Measurements from ENCODE around the gene DCLK1.
"Not testable (repeated sequence)": the region's sequence is repeated elsewhere in the genome, so short reads cannot be mapped to it uniquely, and the experiment has no call there.

Gene DCLK1

DNA sequence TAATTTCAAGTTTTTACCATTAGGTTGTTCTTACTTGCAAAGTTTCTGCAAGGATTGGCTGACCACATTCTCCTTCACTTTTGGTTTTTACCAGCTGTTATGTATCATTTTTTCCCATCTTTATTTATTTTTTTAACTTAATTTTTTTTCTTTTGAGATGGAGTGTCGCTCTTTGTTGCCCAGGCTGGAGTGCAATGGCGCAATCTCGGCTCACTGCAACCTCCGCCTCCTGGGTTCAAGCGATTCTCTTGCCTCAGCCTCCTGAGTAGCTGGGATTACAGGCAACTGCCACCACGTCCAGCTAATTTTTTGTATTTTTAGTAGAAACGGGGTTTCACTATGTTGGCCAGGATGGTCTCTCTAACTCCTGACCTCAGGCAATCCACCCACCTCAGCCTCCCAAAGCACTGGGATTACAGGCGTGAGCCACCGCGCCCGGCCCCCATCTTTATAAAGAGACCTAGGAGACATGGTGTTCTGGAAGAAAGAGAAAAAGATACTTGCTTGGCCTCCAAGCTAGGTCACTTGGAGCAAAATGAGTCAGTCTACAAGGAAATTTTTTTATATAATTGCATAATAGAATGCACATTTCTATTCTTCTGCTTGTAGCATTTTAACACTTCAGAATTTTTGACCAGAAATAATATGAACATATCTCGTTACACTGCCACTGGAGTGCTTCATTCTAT is 60.5 kb downstream of the DCLK1 start:
- not testable (repeated sequence) for H3K4me3 ChIP-seq (ENCODE audit: low read length); H3K27me3 ChIP-seq (ENCODE audit: insufficient read depth, low read length, poor library complexity); H3K27ac ChIP-seq (ENCODE audit: low read depth, low read length); H3K36me3 ChIP-seq (ENCODE audit: control insufficient read depth, insufficient read depth, low read length); H2BK120ac ChIP-seq (ENCODE audit: low read depth, low read length); H3K79me1 ChIP-seq (ENCODE audit: low read length); H3K79me2 ChIP-seq (ENCODE audit: control insufficient read depth, insufficient read depth, low read length); H3K23ac ChIP-seq (ENCODE audit: low read length); H3K9ac ChIP-seq (ENCODE audit: low read length); H3K4me1 ChIP-seq (ENCODE audit: control insufficient read depth, low read depth, low read length); DNase-seq; H3K56ac ChIP-seq (ENCODE audit: low read length); H2AK5ac ChIP-seq (ENCODE audit: low read length); H4K5ac ChIP-seq (ENCODE audit: low read length); H3K4ac ChIP-seq (ENCODE audit: low read depth, low read length); H2BK5ac ChIP-seq (ENCODE audit: low read length); H3K18ac ChIP-seq (ENCODE audit: low read length); H2BK15ac ChIP-seq (replicated peaks; ENCODE audit: low read depth); H4K8ac ChIP-seq (ENCODE audit: low read depth, low read length); H3K4me2 ChIP-seq (ENCODE audit: low read length)
- no CpG with 5 or more reads among the region's 12 CpGs for WGBS (ENCODE audit: extremely low coverage, insufficient coverage, low lambda C conversion rate)

DNA sequence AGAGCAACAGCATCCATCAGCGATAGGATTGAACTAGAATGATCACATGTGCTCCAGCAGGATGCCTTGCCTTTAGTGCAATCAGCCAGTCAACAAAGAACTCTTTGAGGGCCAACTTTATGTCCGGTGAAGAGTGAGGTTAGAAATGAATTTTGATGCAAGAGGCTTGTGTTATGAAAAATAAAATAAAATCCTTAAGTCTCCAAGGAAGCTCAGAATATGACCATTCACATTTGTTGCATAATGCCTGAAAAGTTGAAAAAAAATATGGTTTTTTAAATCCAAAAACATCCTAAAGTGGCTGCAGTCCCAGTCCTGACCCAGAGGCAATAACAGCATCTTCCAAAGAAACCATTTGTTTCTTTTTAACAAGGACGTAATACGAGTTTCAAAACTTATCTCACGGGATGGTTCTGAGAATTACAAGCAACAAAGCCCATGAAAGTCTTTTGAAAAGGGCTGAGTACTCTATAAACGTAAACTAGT is 61.3 kb downstream of the DCLK1 start:
- Histone ChIP-seq H3K27me3 (ENCODE audit: insufficient read depth, low read length, poor library complexity) (no peaks in the 10 kb centered on the region), H2BK5ac (ENCODE audit: low read length) (no peak overlapping the region), H4K5ac (ENCODE audit: low read length) (no peak overlapping the region), H3K79me1 (ENCODE audit: low read length) (no peaks in the 10 kb centered on the region), H3K79me2 (ENCODE audit: control insufficient read depth, insufficient read depth, low read length) (no peaks in the 10 kb centered on the region), H3K23ac (ENCODE audit: low read length) (no peak overlapping the region), H3K4ac (ENCODE audit: low read depth, low read length) (no peak overlapping the region), H3K27ac (ENCODE audit: low read depth, low read length) (no peak overlapping the region), H2AK5ac (ENCODE audit: low read length) (no peak overlapping the region), H3K4me2 (ENCODE audit: low read length) (no peak overlapping the region), H4K8ac (ENCODE audit: low read depth, low read length) (no peak overlapping the region), H2BK15ac (replicated peaks; ENCODE audit: low read depth) (no peak overlapping the region), H2BK120ac (ENCODE audit: low read depth, low read length) (no peak overlapping the region), H3K36me3 (ENCODE audit: control insufficient read depth, insufficient read depth, low read length) (no peaks in the 10 kb centered on the region), H3K9ac (ENCODE audit: low read length) (no peak overlapping the region), H3K4me1 (ENCODE audit: control insufficient read depth, low read depth, low read length) (peaks cover 2% of the 10 kb centered on the region), H3K56ac (ENCODE audit: low read length) (no peak overlapping the region), H3K18ac (ENCODE audit: low read length) (no peak overlapping the region), H3K4me3 (ENCODE audit: low read length) (no peak overlapping the region)
- no peak for DNase-seq
- no CpG with 5 or more reads among the region's 6 CpGs for WGBS (ENCODE audit: extremely low coverage, insufficient coverage, low lambda C conversion rate)

DNA sequence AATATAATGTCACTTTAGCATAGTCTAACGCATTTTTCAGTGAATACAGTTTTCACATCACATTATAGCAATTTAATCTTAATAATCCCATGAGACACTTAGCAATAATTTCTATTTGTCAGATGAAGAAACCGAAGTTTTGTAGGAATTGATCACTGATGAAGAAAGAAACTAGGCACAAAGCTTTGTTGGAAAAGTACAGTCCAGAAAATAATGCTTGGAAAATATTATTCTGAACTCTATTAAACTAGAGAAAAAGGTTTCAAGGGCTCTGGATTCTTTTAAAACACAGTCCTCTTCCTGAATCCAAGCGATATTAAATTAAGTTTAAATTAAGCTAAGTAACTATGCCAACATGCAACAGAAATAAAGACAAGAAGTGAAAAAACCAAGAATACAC is 62.2 kb downstream of the DCLK1 start:
- Histone ChIP-seq H2BK5ac (ENCODE audit: low read length) (no peak overlapping the region), H3K79me2 (ENCODE audit: control insufficient read depth, insufficient read depth, low read length) (no peaks in the 10 kb centered on the region), H4K5ac (ENCODE audit: low read length) (no peak overlapping the region), H2AK5ac (ENCODE audit: low read length) (no peak overlapping the region), H3K4me2 (ENCODE audit: low read length) (no peak overlapping the region), H3K4me3 (ENCODE audit: low read length) (no peak overlapping the region), H3K9ac (ENCODE audit: low read length) (no peak overlapping the region), H3K4me1 (ENCODE audit: control insufficient read depth, low read depth, low read length) (peaks cover 2% of the 10 kb centered on the region), H2BK15ac (replicated peaks; ENCODE audit: low read depth) (no peak overlapping the region), H3K79me1 (ENCODE audit: low read length) (no peaks in the 10 kb centered on the region), H2BK120ac (ENCODE audit: low read depth, low read length) (no peak overlapping the region), H4K8ac (ENCODE audit: low read depth, low read length) (no peak overlapping the region), H3K36me3 (ENCODE audit: control insufficient read depth, insufficient read depth, low read length) (no peaks in the 10 kb centered on the region), H3K56ac (ENCODE audit: low read length) (no peak overlapping the region), H3K23ac (ENCODE audit: low read length) (no peak overlapping the region), H3K27me3 (ENCODE audit: insufficient read depth, low read length, poor library complexity) (no peaks in the 10 kb centered on the region), H3K18ac (ENCODE audit: low read length) (no peak overlapping the region), H3K4ac (ENCODE audit: low read depth, low read length) (no peak overlapping the region), H3K27ac (ENCODE audit: low read depth, low read length) (no peak overlapping the region)
- DNase-seq = no peak
- WGBS (ENCODE audit: extremely low coverage, insufficient coverage, low lambda C conversion rate) = no CpG with 5 or more reads among the region's 3 CpGs

DNA sequence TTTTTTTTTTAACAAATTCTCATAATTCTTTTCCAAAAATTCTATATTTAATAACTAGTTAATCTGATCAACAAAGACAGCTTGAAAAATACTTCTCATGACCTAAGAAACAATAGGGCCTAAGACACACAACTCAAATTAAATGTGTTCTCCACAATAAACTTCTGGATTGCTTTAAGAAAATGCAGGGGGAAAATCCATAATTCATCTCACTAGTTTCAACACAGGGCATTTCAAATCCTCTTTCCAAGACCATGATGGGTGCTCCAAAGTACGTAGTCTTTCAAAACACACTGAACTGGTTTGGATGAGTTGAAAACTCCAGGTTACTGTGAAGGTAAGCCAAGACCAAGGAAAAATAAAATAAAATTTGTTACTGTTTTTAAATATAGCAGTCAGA is 62.6 kb downstream of the DCLK1 start:
- no peak overlapping the region for H4K8ac ChIP-seq (ENCODE audit: low read depth, low read length)
- H3K4me1 ChIP-seq (ENCODE audit: control insufficient read depth, low read depth, low read length) = peaks cover 2% of the 10 kb centered on the region
- H3K79me1 ChIP-seq (ENCODE audit: low read length) = no peaks in the 10 kb centered on the region
- H3K27ac ChIP-seq (ENCODE audit: low read depth, low read length) = no peak overlapping the region
- H3K23ac ChIP-seq (ENCODE audit: low read length) = no peak overlapping the region
- H2BK5ac ChIP-seq (ENCODE audit: low read length) = no peak overlapping the region
- H3K18ac ChIP-seq (ENCODE audit: low read length) = no peak overlapping the region
- no peak overlapping the region for H3K4ac ChIP-seq (ENCODE audit: low read depth, low read length)
- DNase-seq = no peak
- H3K56ac ChIP-seq (ENCODE audit: low read length) = no peak overlapping the region
- no peak overlapping the region for H2BK15ac ChIP-seq (replicated peaks; ENCODE audit: low read depth)
- no peaks in the 10 kb centered on the region for H3K27me3 ChIP-seq (ENCODE audit: insufficient read depth, low read length, poor library complexity)
- H3K36me3 ChIP-seq (ENCODE audit: control insufficient read depth, insufficient read depth, low read length) = no peaks in the 10 kb centered on the region
- H3K9ac ChIP-seq (ENCODE audit: low read length) = no peak overlapping the region
- no peak overlapping the region for H4K5ac ChIP-seq (ENCODE audit: low read length)
- no CpG with 5 or more reads among the region's 1 CpG for WGBS (ENCODE audit: extremely low coverage, insufficient coverage, low lambda C conversion rate)
- H2AK5ac ChIP-seq (ENCODE audit: low read length) = no peak overlapping the region
- H2BK120ac ChIP-seq (ENCODE audit: low read depth, low read length) = no peak overlapping the region
- H3K4me3 ChIP-seq (ENCODE audit: low read length) = no peak overlapping the region
- H3K4me2 ChIP-seq (ENCODE audit: low read length) = no peak overlapping the region
- H3K79me2 ChIP-seq (ENCODE audit: control insufficient read depth, insufficient read depth, low read length) = no peaks in the 10 kb centered on the region

DNA sequence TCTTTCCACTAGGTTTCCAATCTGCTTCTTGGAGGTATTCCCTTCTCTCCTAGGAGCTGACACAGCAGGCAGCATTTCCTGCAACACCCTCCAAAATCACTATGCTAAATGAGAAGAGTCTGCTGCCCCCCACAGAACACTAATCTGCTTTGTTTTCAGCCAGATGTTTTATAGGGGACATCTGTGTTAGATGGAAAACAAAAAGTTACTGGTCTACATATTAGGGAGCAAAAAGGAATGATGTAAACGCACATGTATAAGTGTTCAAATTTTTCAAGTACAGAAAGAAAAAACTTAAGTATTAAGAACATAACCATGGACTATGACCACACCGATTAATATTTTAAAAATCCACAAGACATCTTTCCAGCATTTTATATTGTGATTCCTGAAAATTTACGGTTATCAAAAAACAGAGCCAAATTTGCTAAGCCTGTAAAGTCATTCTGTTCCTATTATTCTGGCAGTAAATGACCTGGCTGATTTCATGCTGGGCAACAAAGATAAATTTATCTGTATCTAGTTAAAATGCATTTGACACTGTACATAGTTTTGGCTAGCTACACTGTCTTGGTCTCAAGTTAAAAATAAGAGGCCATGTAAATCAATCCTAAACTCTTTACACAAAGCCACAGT is 63.3 kb downstream of the DCLK1 start:
- peak; percentile 61 for DNase-seq
- Histone ChIP-seq H3K56ac (ENCODE audit: low read length) (no peak overlapping the region), H3K4me1 (ENCODE audit: control insufficient read depth, low read depth, low read length) (peaks cover 2% of the 10 kb centered on the region), H3K27ac (ENCODE audit: low read depth, low read length) (no peak overlapping the region), H2AK5ac (ENCODE audit: low read length) (no peak overlapping the region), H3K79me2 (ENCODE audit: control insufficient read depth, insufficient read depth, low read length) (no peaks in the 10 kb centered on the region), H3K18ac (ENCODE audit: low read length) (peak overlapping the region; percentile 40), H3K4ac (ENCODE audit: low read depth, low read length) (no peak overlapping the region), H2BK15ac (replicated peaks; ENCODE audit: low read depth) (no peak overlapping the region), H3K27me3 (ENCODE audit: insufficient read depth, low read length, poor library complexity) (no peaks in the 10 kb centered on the region), H3K4me3 (ENCODE audit: low read length) (no peak overlapping the region), H2BK120ac (ENCODE audit: low read depth, low read length) (no peak overlapping the region), H3K4me2 (ENCODE audit: low read length) (no peak overlapping the region), H2BK5ac (ENCODE audit: low read length) (no peak overlapping the region), H3K36me3 (ENCODE audit: control insufficient read depth, insufficient read depth, low read length) (no peaks in the 10 kb centered on the region), H4K8ac (ENCODE audit: low read depth, low read length) (no peak overlapping the region), H3K79me1 (ENCODE audit: low read length) (no peaks in the 10 kb centered on the region), H4K5ac (ENCODE audit: low read length) (no peak overlapping the region), H3K23ac (ENCODE audit: low read length) (no peak overlapping the region), H3K9ac (ENCODE audit: low read length) (no peak overlapping the region)
- WGBS (ENCODE audit: extremely low coverage, insufficient coverage, low lambda C conversion rate) = no CpG with 5 or more reads among the region's 3 CpGs

Data from mesendoderm (in vitro differentiated cells).